Breast epithelium (tissue), 4 donors: ENCODE measurements around the gene OR5H15. TPM values are rescaled to one million over a fixed set of nuclear protein-coding genes. Genes with fewer than 3 reads are reported as not detected.
"Not testable (repeated sequence)": the region's sequence is repeated elsewhere in the genome, so short reads cannot be mapped to it uniquely, and the experiment has no call there.

Experiments used
- DNase-seq, 2 donors: peaks; one replicate each; pipeline ENCODE4 v3.0.0-alpha.2; 2019; ENCODE audit warnings: low spot score in 2 of 2
- H3K27ac ChIP-seq, 2 donors: fragments of 200-600 bp; sonication (generic) in 1 of 2; one replicate each; pipeline ENCODE4 v1.5.1; 2016 to 2019; ENCODE audit warnings: mild to moderate bottlenecking in 1 of 2
- H3K27me3 ChIP-seq, 2 donors: fragments of 200-600 bp; sonication (generic) in 1 of 2; one replicate each; pipeline versions ENCODE4 v1.5.1 to v1.6.0; 2017 to 2019; ENCODE audit warnings: control low read depth in 1 of 2, mild to moderate bottlenecking in 1 of 2
- H3K36me3 ChIP-seq: fragments of 200-600 bp; one replicate; pipeline ENCODE4 v1.5.1; 2019
- H3K4me1 ChIP-seq, 2 donors: fragments of 200-600 bp; sonication (generic); one replicate each; pipeline ENCODE4 v1.5.1; 2016 to 2019; ENCODE audit warnings: control low read depth in 1 of 2
- H3K4me3 ChIP-seq, 3 donors: fragments of 200-600 bp; sonication (generic); 1 replicate in 2 of 3; 2 replicates in 1 of 3; pipeline ENCODE4 v1.5.1; 2016 to 2019; ENCODE audit warnings: mild to moderate bottlenecking in 3 of 3, moderate library complexity in 2 of 3
- H3K9me3 ChIP-seq, 2 donors: fragments of 200-600 bp; sonication (generic) in 1 of 2; one replicate each; pipeline ENCODE4 v1.5.1; 2016 to 2019; ENCODE audit warnings: control low read depth in 1 of 2
- POLR2A ChIP-seq: fragments of 450-650 bp; IDR thresholded peaks from one replicate; pipeline ENCODE4 v1.6.1; 2016; ENCODE audit warnings: antibody characterized with exemption, mild to moderate bottlenecking, moderate library complexity
- POLR2AphosphoS5 ChIP-seq, 3 donors: sonication (generic); formaldehyde crosslinking; IDR thresholded peaks; one replicate each; pipeline ENCODE4 v1.6.1; 2017; ENCODE audit warnings: antibody characterized with exemption in 3 of 3
- intact Hi-C: fragments of 100-400 bp; cut with DNase I; formaldehyde crosslinking; loops from one replicate; pipeline ENCODE4 v1.15.1; 2023; ENCODE audit warnings: low total_unique reads
- total RNA-seq, 3 donors: library from RNA; depleted of rRNA; stranded (reverse); fragments of >200 nt; gene quantifications; one replicate each; pipeline ENCODE4 v1.1.0, GENCODE V29; 2016
- TF ChIP-seq, protein P1 (sequence below), 3 donors: fragments of 450-650 bp; IDR thresholded peaks; one replicate each; pipeline ENCODE4 v1.5.1; 2016 to 2017; ENCODE audit warnings: antibody characterized with exemption in 3 of 3, mild to moderate bottlenecking in 3 of 3, moderate library complexity in 3 of 3

The OR5H15 gene
- total RNA-seq, 3 donors from 2014 or later, result not detected

GRCh38 chr3:98147179-98147578, 19.3 kb upstream of the OR5H15 start, which contains the start of gene OR5H14:
Gene OR5H14 (plus strand): TSS chr3:98147479. CDS start chr3:98149386, 1,907 bp downstream.
- Histone ChIP-seq H3K27me3 (no peaks in the 10 kb centered on the region), H3K27ac (no peak within 1 kb of the TSS), H3K4me3 (no peak within 1 kb of the TSS), H3K9me3 (no peaks in the 10 kb centered on the region), H3K36me3 (no peaks in the 10 kb centered on the region), H3K4me1 (no peaks in the 10 kb centered on the region)
- intact Hi-C loops, result no loop called here
- TF ChIP-seq POLR2A (no peak), POLR2AphosphoS5 (IDR thresholded peaks at IDR 0.05) (no peak)
- TF ChIP-seq, protein P1, sequence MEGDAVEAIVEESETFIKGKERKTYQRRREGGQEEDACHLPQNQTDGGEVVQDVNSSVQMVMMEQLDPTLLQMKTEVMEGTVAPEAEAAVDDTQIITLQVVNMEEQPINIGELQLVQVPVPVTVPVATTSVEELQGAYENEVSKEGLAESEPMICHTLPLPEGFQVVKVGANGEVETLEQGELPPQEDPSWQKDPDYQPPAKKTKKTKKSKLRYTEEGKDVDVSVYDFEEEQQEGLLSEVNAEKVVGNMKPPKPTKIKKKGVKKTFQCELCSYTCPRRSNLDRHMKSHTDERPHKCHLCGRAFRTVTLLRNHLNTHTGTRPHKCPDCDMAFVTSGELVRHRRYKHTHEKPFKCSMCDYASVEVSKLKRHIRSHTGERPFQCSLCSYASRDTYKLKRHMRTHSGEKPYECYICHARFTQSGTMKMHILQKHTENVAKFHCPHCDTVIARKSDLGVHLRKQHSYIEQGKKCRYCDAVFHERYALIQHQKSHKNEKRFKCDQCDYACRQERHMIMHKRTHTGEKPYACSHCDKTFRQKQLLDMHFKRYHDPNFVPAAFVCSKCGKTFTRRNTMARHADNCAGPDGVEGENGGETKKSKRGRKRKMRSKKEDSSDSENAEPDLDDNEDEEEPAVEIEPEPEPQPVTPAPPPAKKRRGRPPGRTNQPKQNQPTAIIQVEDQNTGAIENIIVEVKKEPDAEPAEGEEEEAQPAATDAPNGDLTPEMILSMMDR (IDR thresholded peaks at IDR 0.05), result no peak
- no peak for DNase-seq

- Histone ChIP-seq H3K27me3 (no peaks in the 10 kb centered on the region), H3K4me3 (no peak overlapping the region), H3K27ac (no peak overlapping the region), H3K4me1 (no peaks in the 10 kb centered on the region), H3K36me3 (no peaks in the 10 kb centered on the region), H3K9me3 (no peaks in the 10 kb centered on the region)
- DNase-seq, result no peak
- intact Hi-C loops, result no loop called here
- TF ChIP-seq, protein P1 (IDR thresholded peaks at IDR 0.05), result no peak
- TF ChIP-seq POLR2AphosphoS5 (IDR thresholded peaks at IDR 0.05), result no peak
- no peak for TF ChIP-seq POLR2A
These were observed 17.7 kb upstream of the OR5H15 start for GRCh38 chr3:98148751-98149150.

GRCh38 chr3:98149456-98149855, 17.0 kb upstream of the OR5H15 start:
- H3K4me1 ChIP-seq, H3K27me3 ChIP-seq, DNase-seq, H3K27ac ChIP-seq, H3K36me3 ChIP-seq, H3K9me3 ChIP-seq, H3K4me3 ChIP-seq, intact Hi-C loops: not testable (repeated sequence)

GRCh38 chr3:98151241-98151640, 15.3 kb upstream of the OR5H15 start:
- intact Hi-C loops, result no loop called here
- H3K9me3 ChIP-seq, result no peaks in the 10 kb centered on the region
- TF ChIP-seq, protein P1 (IDR thresholded peaks at IDR 0.05), result no peak
- TF ChIP-seq POLR2A (no peak), POLR2AphosphoS5 (IDR thresholded peaks at IDR 0.05) (no peak)
- no peak overlapping the region for H3K4me3 ChIP-seq
- no peaks in the 10 kb centered on the region for H3K36me3 ChIP-seq
- H3K27ac ChIP-seq, result no peak overlapping the region
- no peaks in the 10 kb centered on the region for H3K4me1 ChIP-seq
- no peak for DNase-seq
- no peaks in the 10 kb centered on the region for H3K27me3 ChIP-seq

GRCh38 chr3:98171071-98171470, 4.6 kb downstream of the OR5H15 start:
- intact Hi-C loops, result no loop called here
- no peaks in the 10 kb centered on the region for H3K36me3 ChIP-seq
- TF ChIP-seq POLR2A (no peak), POLR2AphosphoS5 (IDR thresholded peaks at IDR 0.05) (no peak)
- TF ChIP-seq, protein P1 (IDR thresholded peaks at IDR 0.05), result no peak
- DNase-seq, result no peak
- H3K27ac ChIP-seq, result no peak overlapping the region
- H3K4me1 ChIP-seq, result no peaks in the 10 kb centered on the region
- H3K4me3 ChIP-seq, result no peak overlapping the region
- no peaks in the 10 kb centered on the region for H3K27me3 ChIP-seq
- no peaks in the 10 kb centered on the region for H3K9me3 ChIP-seq

- no peaks in the 10 kb centered on the region for H3K9me3 ChIP-seq
- intact Hi-C loops, result no loop called here
- TF ChIP-seq, protein P1 (IDR thresholded peaks at IDR 0.05), result no peak
These were observed 6.1 kb downstream of the OR5H15 start for GRCh38 chr3:98172621-98173020.

More at GRCh38 chr3:98172621-98173020, 6.1 kb downstream of the OR5H15 start:
- H3K27ac ChIP-seq, result no peak overlapping the region
- no peak for DNase-seq
- no peaks in the 10 kb centered on the region for H3K36me3 ChIP-seq
- no peaks in the 10 kb centered on the region for H3K27me3 ChIP-seq
- H3K4me3 ChIP-seq, result no peak overlapping the region
- H3K4me1 ChIP-seq, result no peaks in the 10 kb centered on the region
